ENCODE data around the gene KLHL29. TPM values are rescaled to one million over a fixed set of nuclear protein-coding genes. Genes with fewer than 3 reads are reported as not detected.

Gene KLHL29
- total and polyA plus RNA-seq, 2 experiments from 2014 or later = 1.5 to 6.5 TPM

GRCh38 chr2:23657934-23658333 lies 273.0 kb downstream of the KLHL29 start (continued):
- TF ChIP-seq EZH2 (IDR thresholded peaks at IDR 0.05; ENCODE audit: low read depth, unreplicated experiment) (no peak), ETS1 (IDR thresholded peaks at IDR 0.05) (no peak)

GRCh38 chr2:23658466-23658942 lies 273.5 kb downstream of the KLHL29 start:
- no peak overlapping the region for H2AFZ ChIP-seq
- H3K4me1 ChIP-seq (ENCODE audit: insufficient read depth) = peaks cover 1% of the 10 kb centered on the region; the same call in 1 of the 2 replicates
- no peak overlapping the region for H3K27ac ChIP-seq (ENCODE audit: low read depth)
- no peak overlapping the region for H3K4me3 ChIP-seq
- H3K36me3 ChIP-seq (ENCODE audit: insufficient read depth) = no peaks in the 10 kb centered on the region
- no peaks in the 10 kb centered on the region for H3K79me2 ChIP-seq (replicated peaks; ENCODE audit: insufficient read depth)
- no peak overlapping the region for H3K4me2 ChIP-seq
- no peaks in the 10 kb centered on the region for H4K20me1 ChIP-seq (replicated peaks; ENCODE audit: insufficient read depth)
- H3K9me2 ChIP-seq (ENCODE audit: insufficient read depth) = no peaks in the 10 kb centered on the region
- no peaks in the 10 kb centered on the region for H3F3A ChIP-seq (replicated peaks; ENCODE audit: low read depth)
- ATAC-seq = no peak
- H3K27me3 Mint-ChIP-seq (ENCODE audit: insufficient read depth, low read depth, poor library complexity) = peaks cover 13% of the 10 kb centered on the region
- H3K27me3 ChIP-seq (ENCODE audit: insufficient read depth) = no peaks in the 10 kb centered on the region
- DNase-seq (ENCODE audit: low spot score) = no peak
- H3K4me3 Mint-ChIP-seq = no peak overlapping the region
- H3K9me3 Mint-ChIP-seq = no peaks in the 10 kb centered on the region
- H3K4me1 Mint-ChIP-seq = peaks cover 7% of the 10 kb centered on the region; the same call in 2 of the 3 replicates
- no peaks in the 10 kb centered on the region for H3K36me3 Mint-ChIP-seq (ENCODE audit: low read depth)
- no peak overlapping the region for H3K27ac Mint-ChIP-seq
- TF ChIP-seq ZNF114 (CRISPR knock-in tag; IDR thresholded peaks at IDR 0.05) (no peak), NANOG (IDR thresholded peaks at IDR 0.05; ENCODE audit: borderline replicate concordance) (no peak), EZH2phosphoT487 (IDR thresholded peaks at IDR 0.05; ENCODE audit: unreplicated experiment) (no peak), ZNF462 (CRISPR knock-in tag; IDR thresholded peaks at IDR 0.05) (no peak), CREB1 (CRISPR knock-in tag; IDR thresholded peaks at IDR 0.05; ENCODE audit: low read depth) (no peak), EZH2 (IDR thresholded peaks at IDR 0.05; ENCODE audit: low read depth, unreplicated experiment) (no peak), STAT1 (IDR thresholded peaks at IDR 0.05; ENCODE audit: unreplicated experiment) (no peak), ZNF331 (CRISPR knock-in tag; IDR thresholded peaks at IDR 0.05; ENCODE audit: low read depth) (no peak), ETS1 (IDR thresholded peaks at IDR 0.05) (no peak), REST (IDR thresholded peaks at IDR 0.05; ENCODE audit: unreplicated experiment) (no peak), JUNB (IDR thresholded peaks at IDR 0.05; ENCODE audit: unreplicated experiment) (no peak)
